Pulmonary artery endothelial cell (primary cell): Measurements from ENCODE around the gene GABBR2. TPM values are rescaled to one million over a fixed set of nuclear protein-coding genes. Genes with fewer than 3 reads are reported as not detected.
A peak's percentile ranks its signal among the peaks of the same experiment; 100 is the strongest.

Experiments
- DNase-seq: peaks from one replicate; pipeline ENCODE4 v3.0.0-alpha.2; 2011; ENCODE audit warnings: low read depth, low spot score
- total RNA-seq: library from RNA; depleted of rRNA; stranded (reverse); fragments of >200 nt; gene quantifications from 2 replicates; pipeline ENCODE4 v1.2.3, GENCODE V29; 2014

GABBR2 gene
- total RNA-seq, 1 donor from 2014 or later, result 23.3 TPM

DNA sequence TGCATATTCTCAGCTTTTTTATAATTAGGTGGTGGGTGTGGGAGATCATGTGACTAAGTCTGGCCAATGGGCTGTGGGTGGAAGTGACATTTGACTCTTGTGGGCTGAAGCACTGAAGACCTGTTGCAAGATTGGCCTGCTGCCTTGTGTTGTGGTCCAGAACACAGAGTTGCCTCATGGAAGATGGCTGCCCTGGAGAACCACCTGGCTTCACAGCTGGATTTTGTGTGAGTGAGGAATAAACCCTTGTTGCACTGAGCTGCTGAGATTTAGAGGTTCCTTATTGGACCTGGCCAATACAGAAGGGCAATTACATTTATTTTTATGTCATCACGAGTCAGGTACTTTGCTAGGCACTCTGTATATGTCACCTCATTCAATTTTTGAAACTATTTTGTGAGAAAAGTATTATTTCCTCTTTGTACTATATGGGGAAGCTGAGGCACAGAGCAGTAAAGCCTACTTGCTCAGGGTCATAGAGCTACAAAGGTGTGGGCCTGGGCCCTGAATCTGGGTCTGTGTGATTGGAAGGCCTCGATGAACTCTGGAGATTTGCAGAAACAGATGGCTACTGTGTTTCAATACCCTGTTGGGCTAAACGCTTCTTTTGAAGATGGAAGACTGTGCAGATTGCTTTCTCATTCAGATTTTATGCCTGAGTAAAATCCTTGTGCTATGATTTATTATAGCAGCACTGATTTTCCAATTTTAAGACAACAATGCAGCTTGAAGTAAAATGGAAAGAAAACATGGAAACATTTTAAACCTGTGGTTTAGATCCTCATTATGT is 382.1 kb downstream of the GABBR2 start:
- no peak for DNase-seq

DNA sequence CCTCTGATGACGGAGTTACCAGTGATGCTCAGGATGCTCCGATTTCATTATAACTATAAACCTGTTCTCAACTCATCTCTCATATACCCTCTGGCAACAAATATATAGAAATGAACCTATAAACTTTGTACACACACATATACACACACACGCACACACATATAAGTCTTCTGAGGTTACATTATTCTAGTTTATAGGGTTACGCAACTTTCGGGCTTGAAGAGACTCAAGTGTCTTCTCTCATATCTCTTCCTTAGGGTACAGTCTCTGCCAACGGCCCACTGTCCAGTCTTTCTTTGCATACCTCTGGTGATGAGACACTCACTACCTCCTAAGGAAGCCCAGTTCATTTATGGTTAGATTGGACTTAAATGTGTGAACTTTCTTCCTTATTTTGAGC is 383.9 kb downstream of the GABBR2 start:
- no peak for DNase-seq

DNA sequence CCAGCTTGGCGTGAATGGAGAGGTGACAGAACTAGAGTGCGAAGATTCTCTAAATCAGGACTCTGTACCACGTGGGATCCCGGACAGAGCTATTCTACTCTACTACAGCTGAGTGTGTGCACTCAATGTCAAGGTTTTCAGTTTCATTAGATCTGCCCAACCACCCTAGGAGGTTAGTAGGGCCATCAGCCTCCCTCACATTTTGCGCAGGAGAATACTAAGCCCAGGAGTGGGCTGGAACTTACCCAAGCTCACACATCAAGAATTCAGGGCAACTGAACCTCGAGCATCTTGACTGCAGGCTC is 385.0 kb downstream of the GABBR2 start:
- no peak for DNase-seq

DNA sequence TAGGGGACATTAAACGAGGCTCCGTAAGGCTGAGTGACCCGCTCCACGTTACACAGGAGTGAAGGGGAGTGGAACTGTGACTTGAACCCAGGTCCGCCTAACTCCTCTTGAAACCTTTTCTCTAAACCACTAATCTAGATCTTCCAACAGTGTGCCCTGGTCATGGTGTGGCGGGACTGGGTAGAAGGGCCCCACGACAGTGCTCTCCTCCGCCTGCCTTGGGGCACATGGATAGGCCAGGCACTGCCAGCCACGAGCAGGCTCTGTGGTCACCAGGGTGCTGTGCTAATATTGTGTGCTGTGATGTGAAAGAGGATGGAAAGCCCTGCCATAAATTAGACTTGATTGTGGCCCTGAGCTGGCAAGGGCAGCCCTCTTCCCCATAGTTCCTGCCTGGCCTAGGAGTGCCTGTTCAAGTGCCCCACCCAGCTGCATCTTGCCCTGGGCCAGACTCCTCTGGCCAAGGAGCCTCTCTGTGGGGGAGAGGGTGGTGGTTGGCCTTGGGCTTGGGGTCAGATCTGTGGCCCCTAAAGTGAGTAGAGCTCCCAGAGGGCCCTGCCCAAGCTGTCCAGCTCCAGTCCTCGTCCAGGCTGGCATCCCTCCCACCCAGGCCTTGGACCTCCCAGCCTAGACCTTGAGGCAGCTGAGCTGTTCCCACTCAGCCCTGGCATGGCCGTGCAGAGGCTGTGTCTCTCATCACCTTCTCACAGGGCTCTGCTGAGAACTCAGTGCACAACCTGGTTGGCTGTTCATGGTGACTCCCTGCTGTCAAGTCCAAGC is 385.5 kb downstream of the GABBR2 start:
- DNase-seq, result no peak

DNA sequence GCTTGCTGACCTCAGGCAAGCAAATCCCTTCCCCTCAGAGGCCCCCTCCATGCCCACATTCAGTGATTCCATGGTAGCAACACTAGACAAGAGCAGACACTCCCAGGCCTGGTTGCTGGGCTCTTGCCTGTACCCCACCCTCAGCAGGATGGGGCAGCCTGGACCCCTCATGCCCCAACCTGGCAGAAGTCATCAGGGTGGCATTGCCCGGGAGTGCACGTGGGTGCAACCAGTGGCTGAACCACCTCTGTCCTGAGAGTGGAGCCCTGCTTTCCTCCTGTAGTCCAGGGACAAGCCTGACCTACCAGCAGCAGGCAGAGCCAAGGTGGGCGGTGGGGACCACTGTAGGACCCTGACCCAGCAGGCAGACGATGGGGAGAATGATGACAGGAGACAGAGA is 387.5 kb downstream of the GABBR2 start:
- DNase-seq, result no peak

DNA sequence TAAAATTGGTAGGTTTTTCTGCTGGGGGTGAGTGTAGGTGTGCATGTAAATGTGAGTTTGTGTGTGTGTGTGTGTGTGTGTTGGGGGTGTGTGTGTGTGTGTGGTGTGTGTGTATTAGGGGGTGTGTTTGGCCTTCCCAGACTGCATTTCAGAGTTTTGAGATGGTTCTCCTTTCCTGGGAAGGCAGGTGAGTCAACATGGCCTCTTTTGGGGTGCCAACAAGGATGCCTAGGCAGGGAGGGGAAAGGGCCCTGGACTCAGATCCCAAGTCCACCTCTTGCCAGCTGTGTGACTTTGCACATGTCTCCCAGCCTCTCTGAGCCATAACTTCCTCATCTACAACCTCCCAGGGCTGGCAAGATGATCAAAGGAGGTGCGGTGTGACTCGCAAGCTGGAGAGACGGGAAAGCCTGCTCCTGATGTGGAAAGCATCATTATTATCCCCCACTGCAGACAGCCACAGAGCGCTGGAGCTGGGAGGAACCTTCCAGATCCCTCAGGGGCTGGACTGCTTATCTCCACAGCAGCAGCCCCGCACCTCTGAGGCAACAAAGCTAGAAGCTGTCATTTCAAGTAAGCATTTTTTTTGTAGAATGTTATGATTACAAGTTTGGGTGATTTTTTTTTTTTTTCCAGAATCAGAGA is 389.8 kb downstream of the GABBR2 start:
- DNase-seq, result no peak

DNA sequence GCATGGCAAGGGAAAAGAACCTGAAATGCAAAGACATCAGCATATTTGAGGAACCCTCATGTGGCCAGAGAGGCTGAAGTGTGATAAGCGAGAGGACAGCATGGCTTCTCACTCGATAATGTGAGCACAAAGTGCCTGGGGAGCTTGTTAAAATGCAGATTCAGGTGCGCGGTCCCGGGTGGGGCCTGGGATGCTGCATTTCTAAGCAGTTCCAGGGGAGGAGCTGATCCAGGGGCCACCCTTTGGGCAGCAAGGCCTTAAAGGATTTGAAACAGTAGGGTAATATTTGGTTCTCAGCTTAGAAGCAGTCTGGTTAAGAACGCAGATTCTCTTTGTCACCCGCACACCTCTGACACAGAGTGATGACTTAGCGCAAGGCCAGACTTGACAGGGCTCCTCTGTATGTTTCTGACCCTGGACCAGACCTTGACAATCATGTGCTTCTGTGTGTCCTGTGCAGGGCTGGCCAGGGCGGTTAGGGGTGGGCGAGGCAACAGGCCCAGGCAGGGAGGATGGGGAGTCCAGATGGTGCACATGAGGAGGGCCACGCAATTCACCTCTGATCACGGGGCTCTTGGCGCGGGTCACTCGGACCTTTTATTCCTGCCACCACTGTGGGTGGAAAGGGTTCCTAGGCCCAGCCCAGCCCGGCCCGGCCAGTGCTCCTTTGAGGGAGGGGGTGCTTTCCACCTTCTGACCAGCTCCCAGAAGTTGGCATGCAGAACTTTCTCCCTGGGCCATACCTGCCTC is 390.5 kb downstream of the GABBR2 start:
- no peak for DNase-seq

DNA sequence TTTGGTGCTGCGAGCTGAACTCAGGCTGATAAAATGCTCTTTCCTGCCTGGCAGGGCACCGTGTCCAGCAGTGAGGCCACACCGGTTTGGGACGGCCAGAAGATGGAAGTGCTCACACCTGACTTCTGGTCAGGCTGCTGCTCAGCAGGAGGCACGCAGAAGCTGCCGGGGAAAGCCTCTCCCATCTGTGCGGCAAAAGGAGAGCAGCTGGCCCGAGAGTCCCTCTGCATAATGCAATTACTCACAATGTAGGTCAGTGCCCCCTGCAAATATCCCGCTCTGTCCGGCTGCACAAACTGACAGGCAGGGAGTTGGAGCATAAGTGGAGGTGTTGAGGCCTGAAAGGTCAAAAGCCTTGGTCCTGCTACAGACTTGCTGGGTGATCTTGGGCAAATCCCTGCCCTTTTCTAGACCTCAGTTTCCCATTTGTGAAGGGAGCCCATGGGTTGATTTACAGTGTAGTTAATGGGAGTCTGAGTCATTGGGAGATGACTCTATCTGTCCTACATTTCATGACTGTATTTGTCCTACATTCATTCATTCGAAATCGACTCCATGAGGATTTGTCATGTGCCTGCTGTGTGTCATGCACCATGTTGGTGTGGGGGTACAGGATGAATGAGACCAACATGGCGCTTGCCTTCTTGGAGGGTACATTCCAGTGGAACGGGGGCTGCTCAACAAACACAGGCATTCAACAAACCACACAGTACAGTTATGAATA is 391.4 kb downstream of the GABBR2 start:
- DNase-seq, result no peak

DNA sequence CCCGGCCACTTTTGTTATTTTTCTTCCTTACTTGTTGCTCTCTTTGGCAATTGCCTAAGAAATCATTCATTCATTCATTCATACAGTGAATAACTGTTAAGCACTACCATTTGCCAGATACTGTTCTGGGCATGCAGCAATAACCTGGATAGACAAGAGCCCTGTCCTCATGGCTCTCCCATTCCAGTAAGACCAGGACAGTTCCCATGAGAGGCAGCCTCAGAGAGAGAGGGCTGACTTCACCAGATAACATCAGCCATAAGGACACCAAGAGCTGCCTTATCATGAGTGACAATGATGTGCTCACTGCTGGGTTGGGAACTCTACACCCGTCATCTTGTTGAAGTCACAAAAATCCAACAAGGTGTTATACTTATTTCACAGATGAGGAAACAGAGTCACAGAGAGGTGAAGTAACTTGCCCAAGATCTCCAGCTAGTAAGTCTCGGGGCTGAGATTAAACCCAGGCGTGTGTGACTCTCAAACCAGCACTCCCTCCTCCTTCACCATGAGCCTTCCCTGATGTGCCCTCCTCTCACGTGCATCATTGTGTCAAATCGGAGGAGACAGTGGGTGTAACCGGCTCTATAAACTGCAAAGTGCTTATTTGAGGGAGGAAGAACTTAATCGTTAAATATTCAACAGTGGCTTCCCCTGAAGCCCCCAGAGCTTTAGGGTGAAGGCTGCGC is 392.1 kb downstream of the GABBR2 start:
- no peak for DNase-seq

DNA sequence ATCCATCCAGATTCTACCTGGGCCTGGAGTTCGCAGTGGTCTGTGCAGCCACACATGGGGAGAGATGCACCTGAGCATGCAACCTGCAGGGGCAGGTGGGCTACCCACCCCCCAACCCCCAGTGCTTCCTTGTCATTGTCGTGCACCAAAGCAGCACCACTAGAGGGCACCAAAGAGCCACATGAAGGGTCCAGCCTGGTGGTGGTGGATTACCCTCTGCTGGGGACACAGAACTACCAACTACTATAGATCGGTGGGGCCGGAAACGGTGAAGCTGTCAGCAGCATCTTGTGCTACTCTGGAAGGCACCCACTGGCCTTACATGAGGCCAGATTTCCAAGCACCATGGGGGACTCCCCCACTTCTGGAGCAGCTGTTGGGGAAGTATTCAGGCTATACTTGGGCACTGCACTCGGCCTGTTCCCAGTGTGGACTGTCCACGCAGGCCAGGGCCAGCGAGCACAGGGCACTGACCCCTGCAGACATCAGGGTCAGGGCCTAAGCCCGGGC is 393.1 kb downstream of the GABBR2 start:
- peak; percentile 63 for DNase-seq

DNA sequence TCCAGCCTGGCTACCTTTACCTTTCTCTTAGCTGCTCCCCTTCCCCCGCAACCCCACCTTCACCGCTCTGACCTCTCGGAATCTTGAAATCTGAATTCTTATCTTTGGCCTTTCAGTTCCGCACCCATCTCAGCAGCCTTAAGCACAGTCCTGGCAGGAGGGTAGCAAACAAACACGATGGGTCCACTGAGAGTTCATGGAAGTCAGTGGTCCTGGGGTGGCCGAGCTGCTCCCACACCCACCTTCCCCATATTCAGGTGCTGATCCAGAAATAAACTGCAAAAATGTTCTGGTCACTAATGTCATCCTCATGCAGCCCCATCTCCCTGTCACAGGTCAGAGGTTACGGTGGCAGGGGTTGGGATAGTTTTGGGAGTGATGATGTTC is 393.7 kb downstream of the GABBR2 start:
- DNase-seq, result no peak

DNA sequence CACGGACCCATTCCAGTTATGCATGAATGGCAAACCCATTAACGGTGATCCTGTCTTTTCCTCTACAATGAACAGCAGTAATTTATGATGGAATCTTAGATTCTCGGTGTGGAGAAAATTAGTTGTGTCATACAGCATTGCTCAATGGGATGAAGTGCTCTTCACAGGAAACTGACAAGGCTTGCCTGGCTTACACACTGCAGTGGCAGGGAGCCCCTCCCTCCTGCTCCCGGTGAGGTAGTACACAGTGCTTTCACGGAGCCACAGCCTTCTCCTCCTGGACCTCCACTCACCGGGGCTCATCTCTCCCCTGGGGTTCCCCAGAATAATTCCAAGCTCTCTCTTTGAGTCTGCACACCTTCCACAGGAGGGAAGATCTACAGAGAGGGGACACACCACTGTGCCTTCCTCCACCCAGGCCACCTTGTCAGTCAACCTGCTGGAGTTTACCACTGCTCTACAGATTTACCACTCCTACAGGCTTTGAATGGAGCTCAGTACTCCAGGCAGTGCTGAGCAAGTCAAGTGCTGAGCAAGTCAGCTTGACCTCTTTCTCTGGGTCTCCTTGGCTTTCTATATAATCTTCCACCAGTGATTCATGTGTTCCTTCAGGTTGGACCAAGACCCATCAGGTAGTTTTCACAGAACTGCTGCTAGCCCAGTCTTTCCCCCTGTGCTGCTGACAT is 394.2 kb downstream of the GABBR2 start:
- DNase-seq, result no peak

DNA sequence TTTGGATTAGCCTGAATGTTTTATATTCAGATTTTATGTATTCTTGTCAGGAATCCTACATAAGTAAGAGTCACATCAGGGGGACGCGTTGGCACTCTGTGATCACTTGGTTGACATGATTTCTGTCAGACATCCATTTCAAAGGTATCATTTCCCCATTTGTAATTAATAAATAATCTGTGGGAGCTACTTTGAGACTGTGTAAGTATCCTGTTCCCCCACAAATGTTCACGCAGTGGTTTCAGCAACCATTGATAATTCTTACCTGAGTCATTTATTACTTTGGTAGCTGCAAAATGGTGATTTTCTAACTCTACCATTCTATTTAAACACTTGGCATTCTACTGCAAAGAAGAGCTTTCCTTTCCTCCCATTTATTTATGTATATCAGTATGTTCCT is 396.4 kb downstream of the GABBR2 start:
- DNase-seq, result no peak

DNA sequence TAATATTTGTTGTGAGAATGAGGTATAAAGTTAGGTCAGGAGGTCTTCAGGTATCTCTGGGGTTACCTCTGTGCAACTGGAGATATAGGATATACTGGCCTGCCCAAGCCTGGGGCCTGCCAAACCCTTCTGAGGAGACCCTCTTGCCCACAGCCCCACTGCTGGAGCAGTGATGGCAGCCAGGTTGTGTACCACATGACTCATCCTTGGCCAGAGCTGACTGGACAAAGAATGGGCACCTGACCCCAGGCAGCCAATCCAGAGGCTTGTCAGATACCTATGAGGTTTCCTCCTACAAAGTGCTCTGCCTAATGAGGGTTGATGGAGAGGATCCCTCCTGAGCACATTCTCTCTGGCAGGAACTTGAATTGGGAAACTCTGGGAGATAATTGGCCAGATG is 397.2 kb downstream of the GABBR2 start:
- no peak for DNase-seq

DNA sequence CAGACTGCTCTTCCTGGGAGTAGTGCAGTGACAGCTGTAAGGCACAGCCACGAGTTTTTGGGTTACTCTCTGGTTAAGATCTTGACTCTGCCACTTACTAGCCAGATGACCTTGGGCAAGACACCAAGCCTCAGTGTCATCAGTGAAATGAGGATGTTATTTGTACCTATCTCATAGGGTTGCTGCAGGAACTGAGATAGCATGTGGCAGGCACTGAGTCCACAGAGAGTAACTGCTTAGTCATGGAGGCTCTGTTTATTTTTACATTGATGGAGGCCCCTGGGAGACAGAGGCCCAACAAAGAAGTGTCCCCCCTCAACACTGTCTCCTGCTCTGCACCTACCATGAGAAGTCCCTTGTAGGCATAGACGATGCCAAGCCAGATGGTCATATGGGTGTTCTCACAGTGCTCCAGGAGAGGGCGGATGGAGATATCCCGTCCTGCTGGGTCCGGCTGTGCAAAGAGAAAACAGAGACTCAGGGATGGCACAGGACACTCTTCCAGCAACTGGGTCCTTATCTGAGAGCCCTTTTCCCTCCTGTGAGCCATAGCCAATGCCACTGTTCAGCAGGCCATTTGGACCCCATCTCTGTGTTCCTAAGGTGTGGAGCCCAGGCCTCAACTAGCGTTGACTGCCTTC is 397.9 kb downstream of the GABBR2 start:
- no peak for DNase-seq

DNA sequence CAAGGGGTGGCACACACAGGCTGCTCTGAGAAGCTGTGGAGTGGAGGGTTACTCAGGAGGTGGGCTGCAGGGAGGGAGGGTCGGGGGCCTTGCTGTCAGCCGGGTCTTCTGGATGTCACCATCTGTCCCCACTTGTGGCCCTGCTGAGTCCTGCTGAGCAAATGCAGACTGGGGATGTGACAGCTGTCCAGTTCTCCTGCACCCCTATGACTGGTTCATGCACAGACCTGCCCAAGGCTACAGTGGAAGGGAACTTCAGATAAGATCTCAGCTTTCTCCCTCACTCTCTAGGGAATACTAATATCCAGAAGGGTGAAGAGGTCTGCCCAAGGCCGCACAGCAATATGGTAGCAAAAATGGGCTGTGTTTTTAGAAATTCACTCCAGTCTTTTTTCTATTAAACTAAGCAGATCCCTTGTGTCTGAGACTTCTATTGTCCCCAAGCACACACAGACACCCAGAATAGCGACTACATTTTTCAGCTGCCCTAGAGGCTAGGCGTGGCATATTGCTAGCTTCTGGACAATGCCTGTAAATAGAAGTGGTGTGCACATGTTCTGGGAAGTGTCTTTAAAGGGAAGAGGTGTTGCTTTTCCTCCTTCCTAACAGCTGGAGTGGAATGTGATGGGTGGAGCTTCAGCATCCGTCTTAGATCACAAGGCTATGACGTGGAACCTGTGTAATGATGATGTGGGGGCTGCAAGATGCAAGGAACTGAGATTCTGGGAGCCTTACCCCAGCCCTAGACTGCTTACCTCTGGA is 402.2 kb downstream of the GABBR2 start:
- no peak for DNase-seq

DNA sequence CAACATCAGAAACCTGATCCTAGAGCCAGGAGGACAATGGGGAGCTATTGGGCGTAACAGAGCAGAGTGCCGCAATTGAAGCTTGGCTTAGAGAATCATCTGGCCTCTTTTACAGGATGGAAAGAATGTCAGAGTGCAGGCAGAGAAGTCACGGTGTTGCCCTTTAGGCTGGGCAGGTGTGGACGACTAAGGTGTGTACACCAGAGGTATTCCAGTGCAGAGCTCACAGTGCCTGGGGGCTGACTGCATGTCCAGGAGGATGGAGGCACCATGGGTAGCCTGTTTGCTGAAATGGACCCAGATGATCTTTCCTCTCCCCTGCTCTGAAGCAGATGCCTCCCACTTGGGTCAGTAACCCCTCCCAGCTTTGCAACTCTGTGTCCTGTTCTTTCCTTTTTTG is 404.4 kb downstream of the GABBR2 start:
- DNase-seq, result no peak

DNA sequence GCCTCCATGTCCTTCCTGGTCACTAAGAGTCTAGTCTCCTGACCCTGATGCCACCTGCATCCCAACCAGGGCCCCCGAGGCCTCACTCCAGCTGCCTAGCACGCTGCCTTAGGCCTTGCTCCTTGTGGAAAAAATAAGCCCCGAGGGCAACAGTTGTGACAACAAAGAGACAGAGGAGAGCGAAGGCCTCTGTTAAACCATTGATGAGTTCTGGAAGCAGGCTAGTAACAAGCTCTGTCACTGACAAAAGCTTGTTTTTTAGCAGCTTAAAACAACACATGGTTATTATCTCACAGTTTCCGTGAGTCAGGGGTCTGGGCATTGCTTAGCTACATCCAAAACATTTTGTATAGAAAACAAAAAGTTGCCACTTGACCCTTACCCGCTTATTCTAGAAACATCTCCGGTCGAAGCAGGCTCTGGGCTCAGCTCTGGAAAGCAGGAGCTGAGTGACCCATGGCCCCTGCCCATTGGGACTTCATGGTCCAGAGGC is 405.1 kb downstream of the GABBR2 start:
- DNase-seq, result no peak
